Endothelial cell of umbilical vein (primary cell): Measurements from ENCODE around the gene SMARCAL1. TPM values are rescaled to one million over a fixed set of nuclear protein-coding genes. Genes with fewer than 3 reads are reported as not detected.

Experiments
- BruUV-seq: library from RNA; stranded (reverse); fragments of 400-500 nt; replicated peaks from 2 replicates; lab custom pipeline; 2021; lab: Mats Ljungman, UMichigan
- CTCF ChIA-PET: fragments of 300-600, 350-600 bp; sonication (Branson Sonifier 250); formaldehyde crosslinking; loops from one replicate; lab custom pipeline; 2021; ENCODE audit warnings: antibody characterized with exemption, inconsistent platforms; lab: Charles Lee
- POLR2A ChIA-PET: fragments of 300-600, 350-600 bp; sonication (Branson Sonifier 250); formaldehyde crosslinking; loops from one replicate; lab custom pipeline; 2021; ENCODE audit warnings: antibody characterized with exemption, inconsistent platforms; lab: Charles Lee
- DNase-seq: peaks from one replicate; pipeline ENCODE4 v3.0.0-alpha.2; 2011; ENCODE audit warnings: low read depth, low spot score
- FAIRE-seq: peaks from 2 replicates; lab custom pipeline; 2011; peaks lifted over from hg19 to GRCh38; lab: Jason Lieb, UNC
- H2AFZ ChIP-seq: 2 replicates; pipeline ENCODE4 v1.6.0; 2012; ENCODE audit warnings: low read depth, low read length, control low read depth, inconsistent platforms
- H3K27ac ChIP-seq: 2 replicates; pipeline ENCODE4 v1.5.1; 2011; ENCODE audit warnings: low read depth, mild to moderate bottlenecking, control low read depth, low read length, moderate library complexity; ENCODE audit not compliant: insufficient read depth
- H3K27me3 ChIP-seq, 2 experiments: 2 replicates each; pipeline versions ENCODE4 v1.6.0 to v1.6.1; 2011; ENCODE audit warnings: low read length in 2 of 2, mixed read lengths in 1 of 2; ENCODE audit not compliant: control insufficient read depth in 2 of 2, insufficient read depth in 2 of 2
- H3K36me3 ChIP-seq, 2 experiments: 2 replicates in 1 of 2; 3 replicates in 1 of 2; pipeline ENCODE4 v1.5.1; 2011; ENCODE audit warnings: low read length in 2 of 2, mild to moderate bottlenecking in 1 of 2, moderate library complexity in 1 of 2; ENCODE audit not compliant: control insufficient read depth in 2 of 2, insufficient read depth in 2 of 2; ENCODE audit errors: extremely low read depth in 1 of 2
- H3K4me1 ChIP-seq: 3 replicates; pipeline ENCODE4 v1.5.1; 2011; ENCODE audit warnings: mild to moderate bottlenecking, low read length; ENCODE audit not compliant: control insufficient read depth, insufficient read depth; ENCODE audit errors: extremely low read depth
- H3K4me2 ChIP-seq: 2 replicates; pipeline ENCODE4 v1.6.1; 2011; ENCODE audit warnings: low read length, control low read depth, mixed read lengths; ENCODE audit not compliant: insufficient read depth
- H3K4me3 ChIP-seq, 3 experiments: fragments of 200-600 bp in 1 of 3; sonication (generic), shearing (Covaris generic) in 1 of 3; replicated peaks in 1 of 3; 2 replicates each; pipeline ENCODE4 v1.5.1; 2011 to 2016; ENCODE audit warnings: control low read depth in 3 of 3, low read length in 3 of 3, mild to moderate bottlenecking in 2 of 3, inconsistent platforms in 1 of 3, low read depth in 1 of 3, moderate library complexity in 1 of 3; ENCODE audit not compliant: insufficient read depth in 1 of 3
- H3K79me2 ChIP-seq: 2 replicates; pipeline ENCODE4 v1.6.0; 2012; ENCODE audit warnings: low read length, inconsistent platforms; ENCODE audit not compliant: control insufficient read depth, insufficient read depth
- H3K9ac ChIP-seq: replicated peaks from 2 replicates; pipeline ENCODE3; 2011; ENCODE audit warnings: low read length, control low read depth; ENCODE audit not compliant: insufficient read depth; ENCODE audit errors: extremely low read depth
- H3K9me1 ChIP-seq: replicated peaks from 3 replicates; pipeline ENCODE4 v1.6.0; 2011; ENCODE audit warnings: mild to moderate bottlenecking, low read length; ENCODE audit not compliant: control insufficient read depth, insufficient read depth; ENCODE audit errors: extremely low read depth
- H3K9me3 ChIP-seq: replicated peaks from 2 replicates; pipeline ENCODE4 v1.5.1; 2012; ENCODE audit warnings: low read length, inconsistent platforms; ENCODE audit not compliant: control insufficient read depth, insufficient read depth
- H4K20me1 ChIP-seq: replicated peaks from 2 replicates; pipeline ENCODE3; 2011; ENCODE audit warnings: mild to moderate bottlenecking, low read length; ENCODE audit not compliant: control insufficient read depth, insufficient read depth; ENCODE audit errors: extremely low read depth
- EZH2 ChIP-seq: IDR thresholded peaks from 2 replicates; pipeline ENCODE4 v1.6.1; 2012; ENCODE audit warnings: borderline replicate concordance, low read depth, mild to moderate bottlenecking, moderate library complexity, low read length, inconsistent platforms; ENCODE audit not compliant: severe bottlenecking
- FOS ChIP-seq: IDR thresholded peaks from 2 replicates; pipeline ENCODE4 v1.6.1; 2011; ENCODE audit warnings: mild to moderate bottlenecking, low read length, moderate library complexity, borderline replicate concordance; ENCODE audit not compliant: insufficient read depth
- GATA2 ChIP-seq: IDR thresholded peaks from 2 replicates; pipeline ENCODE4 v1.7.0; 2011; ENCODE audit warnings: low read depth, mild to moderate bottlenecking, moderate library complexity, mixed read lengths, low read length; ENCODE audit not compliant: insufficient read length, insufficient read depth
- JUN ChIP-seq: IDR thresholded peaks from 2 replicates; pipeline ENCODE4 v1.6.1; 2011; ENCODE audit warnings: borderline replicate concordance, low read depth; ENCODE audit not compliant: insufficient read length, insufficient read depth
- MYC ChIP-seq: IDR thresholded peaks from one replicate; pipeline ENCODE4 v1.6.1; 2011; ENCODE audit warnings: mild to moderate bottlenecking, low read depth, low read length
- POLR2A ChIP-seq: IDR thresholded peaks from 2 replicates; pipeline ENCODE4 v1.6.1; 2012; ENCODE audit warnings: low read depth, mild to moderate bottlenecking, control low read depth, low read length
- POLR2AphosphoS5 ChIP-seq: IDR thresholded peaks from 2 replicates; pipeline ENCODE4 v1.6.1; 2012; ENCODE audit warnings: low read depth, mild to moderate bottlenecking, control low read depth, low read length, moderate library complexity; ENCODE audit not compliant: insufficient read depth
- dilution Hi-C: fragments of 300-500 bp; cut with MboI; formaldehyde crosslinking; loops from one replicate; pipeline ENCODE4 v1.15.0; 2019; ENCODE audit warnings: low sequenced_read_pairs; ENCODE audit not compliant: extremely low pct_ligation_motif_present
- intact Hi-C: fragments of 100-400 bp; cut with micrococcal nuclease; formaldehyde crosslinking; loops from one replicate; pipeline ENCODE4 v1.10.0; 2022
- polyA plus RNA-seq, 4 experiments: library from polyadenylated mRNA; depleted of rRNA in 3 of 4; stranded (reverse) in 3 of 4; unstranded in 1 of 4; fragments of >200 nt; gene quantifications; 2 replicates each; pipeline versions ENCODE4 v1.2.1 to v1.2.3, GENCODE V29; 2011 to 2012; ENCODE audit warnings: missing spikeins in 1 of 4
- total RNA-seq: library from RNA; stranded (reverse); gene quantifications from 2 replicates; pipeline ENCODE4 v1.2.3, GENCODE V29; 2021
- TF ChIP-seq, protein P1 (sequence below), 2 donors: IDR thresholded peaks; 1 replicate in 1 of 2; 2 replicates in 1 of 2; pipeline ENCODE4 v1.5.1; 2011; ENCODE audit warnings: low read length in 2 of 2, mild to moderate bottlenecking in 2 of 2, moderate library complexity in 2 of 2, control low read depth in 1 of 2, inconsistent platforms in 1 of 2, low read depth in 1 of 2; ENCODE audit not compliant: insufficient read depth in 1 of 2; ENCODE audit errors: extremely low read depth in 1 of 2
- TF ChIP-seq, protein P2 (sequence below): IDR thresholded peaks from 2 replicates; pipeline ENCODE4 v1.6.1; 2011; ENCODE audit not compliant: insufficient read depth, insufficient read length

Gene SMARCAL1
- total and polyA plus RNA-seq, 2 donors (not counting 3 experiments of a cell fraction or from before 2014, with no cell fraction given), result 25.4 to 30.7 TPM

DNA sequence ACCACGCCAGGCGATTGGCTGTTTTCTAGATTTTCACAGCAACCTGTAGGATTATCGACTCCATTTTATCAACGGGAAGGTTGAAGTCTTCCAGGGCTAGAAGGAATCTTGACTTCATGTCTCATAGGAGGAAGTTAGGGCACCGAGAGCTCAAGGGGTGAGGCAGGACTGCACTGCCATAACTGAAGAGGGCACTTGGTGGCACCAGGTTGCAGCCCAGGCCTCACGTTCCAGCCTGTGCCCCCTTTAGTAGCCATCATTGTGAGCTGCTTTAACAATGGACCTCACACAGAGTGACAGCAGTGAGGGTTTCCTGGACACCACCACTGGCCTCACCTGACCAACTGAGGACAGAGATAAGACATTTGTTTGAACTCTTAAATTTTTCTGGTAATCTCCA is 63.5 kb downstream of the SMARCAL1 start:
- Histone ChIP-seq H3K9ac (no peak overlapping the region), H3K4me3 (no peak overlapping the region), H3K27me3 (no peaks in the 10 kb centered on the region), H4K20me1 (no peaks in the 10 kb centered on the region), H3K27ac (no peak overlapping the region), H3K9me3 (no peaks in the 10 kb centered on the region), H3K4me2 (no peak overlapping the region), H3K36me3 (peaks cover 0 to 9% of the 10 kb centered on the region in 2 experiments), H3K9me1 (no peaks in the 10 kb centered on the region), H2AFZ (no peak overlapping the region), H3K79me2 (no peaks in the 10 kb centered on the region), H3K4me1 (peaks cover 19% of the 10 kb centered on the region)
- ChIA-PET POLR2A (no interaction called here), CTCF (interaction anchor here (0.7 to 1.3 kb wide), 2 partner anchors 23 to 73 kb away, joined by 3 to 4 read pairs; partner anchors contain the start of gene RPL37A)
- no TSS peak for BruUV-seq
- intact Hi-C loops, result no loop called here
- no peak for TF ChIP-seq JUN
- no peak for TF ChIP-seq POLR2A
- TF ChIP-seq, protein P1, sequence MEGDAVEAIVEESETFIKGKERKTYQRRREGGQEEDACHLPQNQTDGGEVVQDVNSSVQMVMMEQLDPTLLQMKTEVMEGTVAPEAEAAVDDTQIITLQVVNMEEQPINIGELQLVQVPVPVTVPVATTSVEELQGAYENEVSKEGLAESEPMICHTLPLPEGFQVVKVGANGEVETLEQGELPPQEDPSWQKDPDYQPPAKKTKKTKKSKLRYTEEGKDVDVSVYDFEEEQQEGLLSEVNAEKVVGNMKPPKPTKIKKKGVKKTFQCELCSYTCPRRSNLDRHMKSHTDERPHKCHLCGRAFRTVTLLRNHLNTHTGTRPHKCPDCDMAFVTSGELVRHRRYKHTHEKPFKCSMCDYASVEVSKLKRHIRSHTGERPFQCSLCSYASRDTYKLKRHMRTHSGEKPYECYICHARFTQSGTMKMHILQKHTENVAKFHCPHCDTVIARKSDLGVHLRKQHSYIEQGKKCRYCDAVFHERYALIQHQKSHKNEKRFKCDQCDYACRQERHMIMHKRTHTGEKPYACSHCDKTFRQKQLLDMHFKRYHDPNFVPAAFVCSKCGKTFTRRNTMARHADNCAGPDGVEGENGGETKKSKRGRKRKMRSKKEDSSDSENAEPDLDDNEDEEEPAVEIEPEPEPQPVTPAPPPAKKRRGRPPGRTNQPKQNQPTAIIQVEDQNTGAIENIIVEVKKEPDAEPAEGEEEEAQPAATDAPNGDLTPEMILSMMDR (IDR thresholded peaks at IDR 0.05; ENCODE audit: extremely low read depth in 1 of 2, insufficient read depth in 1 of 2, low read depth in 1 of 2, low read length in 2 of 2), result no peak
- TF ChIP-seq EZH2, result no peak
- TF ChIP-seq POLR2AphosphoS5, result no peak
- no peak for TF ChIP-seq GATA2
- no peak for TF ChIP-seq FOS
- TF ChIP-seq, protein P2, sequence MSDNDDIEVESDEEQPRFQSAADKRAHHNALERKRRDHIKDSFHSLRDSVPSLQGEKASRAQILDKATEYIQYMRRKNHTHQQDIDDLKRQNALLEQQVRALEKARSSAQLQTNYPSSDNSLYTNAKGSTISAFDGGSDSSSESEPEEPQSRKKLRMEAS, result no peak
- TF ChIP-seq MYC, result no peak
- no peak for FAIRE-seq
- DNase-seq, result no peak
- dilution Hi-C loops, result no loop called here
